Right lobe of liver (tissue), 6 donors: ENCODE data around the gene SLC9C1. TPM values are rescaled to one million over a fixed set of nuclear protein-coding genes. Genes with fewer than 3 reads are reported as not detected.

Source experiments
- ATAC-seq, 4 donors: fragments of 200-7000 bp; cut with Tn5 transposase; one replicate each; pipeline ENCODE4 v1.9.1; 2020; ENCODE audit warnings: mild to moderate bottlenecking in 4 of 4, moderate library complexity in 4 of 4
- DNase-seq, 3 donors: peaks; one replicate each; pipeline ENCODE4 v3.0.0-alpha.2; 2020
- H3K27ac ChIP-seq, 3 donors: fragments of 200-600 bp; one replicate each; pipeline ENCODE4 v1.8.0; 2022
- H3K27me3 ChIP-seq, 2 donors: fragments of 200-600 bp; one replicate each; pipeline ENCODE4 v1.8.0; 2022
- H3K36me3 ChIP-seq, 4 donors: fragments of 200-600 bp; sonication (generic) in 1 of 4; one replicate each; pipeline versions ENCODE4 v1.5.1 to v1.8.0; 2017 to 2022; ENCODE audit warnings: control low read depth in 1 of 4
- H3K4me1 ChIP-seq, 4 donors: fragments of 200-600 bp; sonication (generic) in 1 of 4; one replicate each; pipeline versions ENCODE4 v1.5.1 to v1.8.0; 2017 to 2022; ENCODE audit warnings: control low read depth in 1 of 4
- H3K4me3 ChIP-seq, 3 donors: fragments of 200-600 bp; one replicate each; pipeline ENCODE4 v1.8.0; 2022
- H3K9me3 ChIP-seq, 4 donors: fragments of 200-600 bp; sonication (generic) in 1 of 4; one replicate each; pipeline versions ENCODE4 v1.5.1 to v1.8.0; 2017 to 2022; ENCODE audit warnings: control low read depth in 1 of 4
- CTCF ChIP-seq, 4 donors: fragments of 200-600 bp in 3 of 4; fragments of 450-650 bp in 1 of 4; IDR thresholded peaks; one replicate each; pipeline versions ENCODE4 v1.5.1 to v1.8.0; 2016 to 2022; ENCODE audit warnings: antibody characterized with exemption in 4 of 4, mild to moderate bottlenecking in 2 of 4
- POLR2A ChIP-seq: fragments of 450-650 bp; IDR thresholded peaks from one replicate; pipeline ENCODE4 v1.6.1; 2017; ENCODE audit warnings: antibody characterized with exemption, mild to moderate bottlenecking
- WGBS: methylation state at CpG from one replicate; pipeline ENCODE4 v1.1.6; 2018; ENCODE audit warnings: low coverage, low lambda C conversion rate; ENCODE audit not compliant: insufficient coverage; ENCODE audit errors: missing lambda C conversion rate; 5-methylcytosine and 5-hydroxymethylcytosine counted together
- intact Hi-C, 2 donors: fragments of 100-400 bp; cut with DNase I; formaldehyde crosslinking; loops; one replicate each; pipeline versions ENCODE4 v1.11.2 to v1.14.1; 2022
- total RNA-seq, 6 experiments: library from RNA; depleted of rRNA in 2 of 6; stranded (reverse); fragments of >200 nt in 2 of 6; fragmentation: NEBNext Ultra II Directional in 3 of 6; extraction: Animal tissue kit (Norgen Biotek cat#: 25700) in 3 of 6; gene quantifications; one replicate each; pipeline versions ENCODE4 v1.1.0 to v1.2.4, GENCODE V29; 2016 to 2023
- donor health status: DM: no; HTN: yes; CAD: no.
- donor health status: DM: no; HTN: no; CAD: no.
- donor health status: DM: no; HTN: no; CAD: no.
- donor health status: DM: no; HTN: yes; CAD: no.
- donor health status: DM: no; HTN: yes; CAD: no.

SLC9C1 gene
- total RNA-seq, 6 experiments from 2014 or later, result not detected

- no peaks in the 10 kb centered on the region for H3K27me3 ChIP-seq
- no peaks in the 10 kb centered on the region for H3K4me1 ChIP-seq
- no peak overlapping the region for H3K4me3 ChIP-seq
- 18% methylated on average over 5 of the region's 5 CpGs for WGBS
- H3K36me3 ChIP-seq, result no peaks in the 10 kb centered on the region
- peak in 1 of 4 donors; percentile 23 for ATAC-seq
- no peaks in the 10 kb centered on the region for H3K9me3 ChIP-seq
- no peak overlapping the region for H3K27ac ChIP-seq
- intact Hi-C loops, result no loop called here
- DNase-seq, result no peak
- TF ChIP-seq POLR2A (no peak), CTCF (IDR thresholded peaks at IDR 0.05) (no peak)
These were observed 28.0 kb upstream of the SLC9C1 start for GRCh38 chr3:112321867-112322652.

GRCh38 chr3:112320691-112321090 is 26.7 kb upstream of the SLC9C1 start:
- no peaks in the 10 kb centered on the region for H3K9me3 ChIP-seq
- WGBS, result 53% methylated on average over 1 of the region's 1 CpG
- H3K4me1 ChIP-seq, result no peaks in the 10 kb centered on the region
- DNase-seq (no peak), ATAC-seq (no peak)
- no peaks in the 10 kb centered on the region for H3K27me3 ChIP-seq
- H3K4me3 ChIP-seq, result no peak overlapping the region
- intact Hi-C loops, result no loop called here
- TF ChIP-seq CTCF (IDR thresholded peaks at IDR 0.05), result no peak
- no peak for TF ChIP-seq POLR2A
- H3K36me3 ChIP-seq, result no peaks in the 10 kb centered on the region
- no peak overlapping the region for H3K27ac ChIP-seq

- Histone ChIP-seq H3K4me1 (no peaks in the 10 kb centered on the region), H3K27me3 (no peaks in the 10 kb centered on the region), H3K9me3 (no peaks in the 10 kb centered on the region), H3K36me3 (no peaks in the 10 kb centered on the region), H3K27ac (no peak overlapping the region), H3K4me3 (no peak overlapping the region)
- DNase-seq, result no peak
- 43% methylated on average over 4 of the region's 4 CpGs for WGBS
- ATAC-seq, result no peak
- intact Hi-C loops, result no loop called here
- TF ChIP-seq CTCF (IDR thresholded peaks at IDR 0.05), result no peak
- TF ChIP-seq POLR2A, result no peak
These were observed 25.7 kb upstream of the SLC9C1 start for GRCh38 chr3:112319516-112320276.

DNA sequence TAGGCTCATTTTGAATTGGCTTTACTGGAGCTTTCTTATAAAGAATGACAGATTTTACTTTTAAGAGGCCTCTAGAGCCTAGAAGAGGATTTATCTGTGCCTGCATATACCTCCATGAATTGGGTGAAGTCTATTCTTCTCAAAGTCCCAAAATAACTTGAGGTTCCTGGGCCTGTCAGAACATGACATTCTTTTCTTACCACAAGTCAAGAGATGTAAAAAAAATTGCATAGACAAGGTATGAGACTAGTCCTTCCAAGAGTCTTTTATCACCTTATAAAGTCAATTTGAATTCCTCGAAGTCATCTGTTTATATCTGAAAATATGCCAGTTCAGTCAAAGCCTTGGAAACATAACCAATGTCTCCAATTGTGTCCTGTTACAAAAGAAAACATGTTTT is 21.8 kb upstream of the SLC9C1 start:
- H3K27me3 ChIP-seq, result no peaks in the 10 kb centered on the region

More for the DNA sequence above, 21.8 kb upstream of the SLC9C1 start:
- DNase-seq (no peak), ATAC-seq (no peak)
- WGBS, result 55% methylated on average over 1 of the region's 1 CpG
- Histone ChIP-seq H3K27ac (no peak overlapping the region), H3K4me3 (no peak overlapping the region), H3K9me3 (no peaks in the 10 kb centered on the region), H3K4me1 (no peaks in the 10 kb centered on the region), H3K36me3 (no peaks in the 10 kb centered on the region)
- TF ChIP-seq POLR2A (no peak), CTCF (IDR thresholded peaks at IDR 0.05) (no peak)
- intact Hi-C loops, result no loop called here
